GM15510 (cell line): ENCODE results near the gene PRELP.

Source experiments
- POLR2A ChIP-seq: IDR thresholded peaks from 3 replicates; pipeline ENCODE4 v1.6.1; 2011; ENCODE audit warnings: borderline replicate concordance; ENCODE audit not compliant: insufficient read length; ENCODE audit errors: extremely low read depth

Gene PRELP

DNA sequence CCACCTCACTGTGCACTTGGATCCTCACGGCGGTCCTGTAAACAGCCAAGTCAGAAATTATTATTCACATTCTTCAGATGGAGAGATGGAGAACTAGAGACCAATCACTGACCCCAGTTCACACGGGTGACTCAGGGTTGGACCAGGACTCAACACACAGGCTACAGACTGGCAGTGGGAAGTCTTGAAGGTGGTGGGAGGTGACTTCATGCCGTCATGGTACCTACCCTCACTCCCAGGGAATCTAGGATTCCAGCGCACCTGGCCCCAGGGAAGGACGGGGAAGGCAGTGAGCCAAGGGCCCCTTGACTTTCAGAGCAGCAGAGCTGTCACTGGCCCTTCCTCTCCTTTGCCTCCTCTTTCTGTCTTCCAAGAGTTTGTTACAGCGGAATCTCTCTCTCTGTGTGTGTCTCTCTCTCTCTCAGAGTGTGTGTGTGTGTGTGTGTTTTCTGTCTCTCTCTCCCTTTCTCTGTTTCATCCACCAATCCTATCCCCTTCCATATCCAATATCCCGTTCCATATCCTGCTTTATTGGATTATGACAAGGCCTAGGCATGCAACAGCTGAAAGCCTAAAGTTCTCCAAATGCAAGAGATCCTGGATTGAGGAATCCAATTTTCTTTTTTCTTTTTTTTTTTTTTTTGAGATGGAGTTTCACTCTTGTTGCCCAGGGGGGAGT is 30.1 kb downstream of the PRELP start:
- TF ChIP-seq POLR2A: no peak

DNA sequence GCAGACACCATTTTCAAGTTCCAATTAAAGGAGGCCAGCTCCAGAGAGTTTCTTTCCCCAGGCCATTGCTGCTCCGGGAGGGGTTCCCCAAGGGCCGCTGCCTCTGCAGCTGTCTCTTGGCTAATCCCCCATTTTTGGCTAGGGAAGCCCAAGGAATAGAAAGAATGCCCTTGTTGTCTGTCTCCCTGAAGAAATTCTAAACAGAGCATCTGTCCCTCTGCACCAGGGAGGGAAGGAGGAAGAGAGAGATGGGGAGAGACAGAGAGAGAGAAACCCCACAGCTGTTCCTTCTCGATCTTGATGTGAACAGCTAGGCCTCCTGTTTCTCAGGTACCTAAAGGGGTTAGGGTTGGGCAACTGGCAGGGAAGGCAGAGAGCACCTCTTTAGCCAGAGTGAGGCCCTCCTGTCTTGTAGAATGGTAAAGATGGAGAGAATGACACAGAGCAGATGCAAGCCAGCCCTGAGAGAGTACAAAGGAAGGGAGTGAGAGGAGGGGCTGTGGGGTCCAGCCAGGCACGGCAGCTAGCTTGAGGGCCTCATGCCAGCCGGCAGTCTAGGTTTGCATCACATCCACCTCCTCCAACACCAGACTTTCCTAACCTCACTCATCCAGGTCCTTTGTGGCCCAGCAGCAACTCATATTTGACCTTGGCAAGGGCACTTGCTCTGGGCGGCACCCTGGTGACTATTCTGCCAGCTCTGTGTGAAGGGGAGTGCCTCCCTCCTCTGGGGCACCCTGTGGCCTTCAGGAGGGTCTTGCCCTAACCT is 31.4 kb downstream of the PRELP start:
- TF ChIP-seq POLR2A: no peak

DNA sequence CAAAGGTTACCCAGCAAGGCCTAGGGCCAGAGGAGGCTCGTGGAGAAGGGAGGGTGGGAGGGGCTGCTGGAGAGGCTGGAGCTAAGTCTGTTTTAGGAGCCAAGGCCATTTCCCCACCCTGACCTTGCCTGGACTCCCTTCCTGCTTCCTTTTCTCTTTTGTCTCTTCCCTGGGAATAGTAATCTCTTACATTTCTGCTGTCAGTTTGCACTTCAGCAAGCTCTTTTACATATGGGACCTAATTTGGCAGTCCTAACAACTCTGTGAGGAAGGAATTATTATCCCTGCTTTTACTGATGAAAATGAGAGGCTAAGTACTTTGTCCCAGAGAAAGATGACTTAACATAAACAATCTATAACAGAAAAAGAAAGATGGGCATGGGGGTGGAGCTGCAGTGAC is 32.2 kb downstream of the PRELP start:
- no peak for TF ChIP-seq POLR2A

DNA sequence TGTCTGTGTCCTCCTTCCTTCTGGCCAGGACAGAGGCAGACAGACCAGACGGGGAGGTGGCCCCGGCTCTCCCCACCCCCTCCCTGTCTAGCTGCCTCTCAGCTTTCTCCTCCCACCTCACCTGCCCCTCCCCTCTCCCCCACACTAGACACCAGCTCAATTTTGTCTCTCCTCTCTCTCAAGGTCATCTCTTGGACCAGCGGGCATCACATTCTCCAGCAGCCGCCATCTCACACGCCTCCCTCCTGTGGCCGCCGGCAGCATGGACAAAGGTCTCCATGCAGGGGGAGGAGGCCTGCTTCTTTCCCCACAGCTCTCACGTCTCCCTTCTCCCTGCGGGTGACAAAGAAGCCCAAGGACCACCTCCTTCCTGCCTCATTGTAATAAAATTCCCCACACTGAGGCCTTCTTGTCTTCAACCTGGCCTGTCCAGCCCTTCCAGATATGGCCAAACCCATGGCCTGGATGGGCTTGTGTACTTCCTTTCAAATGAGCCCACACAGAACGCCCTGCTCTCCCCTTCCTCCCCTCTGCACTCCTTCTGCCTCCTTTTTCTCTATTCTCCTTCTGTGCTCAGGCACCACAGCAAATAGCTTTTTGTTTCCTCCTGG is 33.0 kb downstream of the PRELP start:
- no peak for TF ChIP-seq POLR2A

DNA sequence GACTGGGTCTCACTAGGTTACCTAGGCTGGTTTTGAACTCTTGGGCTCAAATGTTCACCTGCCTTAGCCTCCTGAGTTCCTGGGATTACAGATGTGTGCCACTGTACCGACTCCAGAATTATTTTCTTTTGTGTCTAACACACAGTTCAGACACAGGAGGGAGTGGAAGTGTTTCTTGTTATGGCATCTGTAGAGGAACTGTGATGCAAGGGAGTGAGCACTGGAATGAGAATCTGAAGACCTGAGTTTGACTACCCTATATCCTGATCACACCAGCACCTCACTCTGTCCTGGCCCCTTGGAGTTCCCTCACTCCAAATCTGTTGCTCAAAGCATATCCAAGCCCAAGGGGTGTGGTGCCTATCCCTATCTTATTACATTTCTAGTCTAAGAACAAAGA is 33.5 kb downstream of the PRELP start:
- TF ChIP-seq POLR2A: no peak

DNA sequence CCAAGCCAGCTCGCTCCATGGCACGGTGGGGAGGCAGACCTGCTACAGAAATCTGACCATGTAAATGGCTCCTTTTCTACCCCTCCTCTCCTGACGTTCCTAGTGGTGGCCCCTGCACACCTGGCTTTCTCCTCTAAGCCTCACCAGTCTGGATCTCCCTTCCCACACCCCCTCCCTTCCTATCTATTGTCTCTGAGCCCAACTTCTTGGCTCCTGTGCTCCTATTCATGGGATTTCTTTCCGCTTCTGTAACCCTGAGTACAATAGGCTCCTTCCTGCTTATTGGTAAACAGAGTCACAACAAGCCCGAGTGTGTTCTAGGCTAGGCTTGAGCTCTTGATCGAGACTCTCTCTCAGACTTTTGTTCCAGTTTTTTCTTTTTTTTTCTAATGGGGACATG is 35.9 kb downstream of the PRELP start:
- TF ChIP-seq POLR2A: no peak

DNA sequence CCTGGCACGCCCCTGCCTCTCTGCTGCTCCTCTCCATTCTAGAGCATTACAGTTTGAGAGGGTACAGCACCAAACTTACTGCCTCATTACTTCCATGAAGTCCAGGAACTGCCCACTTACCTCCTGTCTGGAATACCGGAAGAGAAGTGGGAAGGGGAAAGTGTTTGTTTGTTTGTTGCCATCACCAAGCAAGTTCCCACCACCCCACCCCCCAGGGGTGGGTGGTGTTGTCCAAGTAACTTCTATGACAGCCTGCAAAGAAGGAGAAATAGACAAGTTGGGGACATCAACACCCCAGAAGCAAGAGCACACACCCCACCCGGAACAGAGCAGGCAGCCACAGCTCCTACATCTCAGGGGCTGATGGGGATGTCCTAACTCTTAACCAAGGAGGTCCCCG is 36.3 kb downstream of the PRELP start:
- no peak for TF ChIP-seq POLR2A

DNA sequence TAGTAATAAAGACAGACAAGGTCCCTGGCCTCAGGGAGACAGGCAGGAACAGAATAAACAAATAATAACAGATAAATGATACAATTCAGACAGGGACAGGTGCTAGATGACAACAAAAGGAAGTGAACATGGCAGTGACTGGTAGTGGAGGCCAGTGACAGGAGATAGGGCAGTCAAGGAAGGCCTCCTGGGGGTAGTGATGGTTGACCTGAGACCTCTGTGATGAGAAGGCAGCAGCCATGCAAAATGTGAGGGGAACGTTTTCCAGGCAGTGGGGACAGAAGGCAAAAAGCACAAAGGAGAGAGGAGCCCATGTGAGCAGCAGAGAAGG is 36.9 kb downstream of the PRELP start:
- TF ChIP-seq POLR2A: no peak

DNA sequence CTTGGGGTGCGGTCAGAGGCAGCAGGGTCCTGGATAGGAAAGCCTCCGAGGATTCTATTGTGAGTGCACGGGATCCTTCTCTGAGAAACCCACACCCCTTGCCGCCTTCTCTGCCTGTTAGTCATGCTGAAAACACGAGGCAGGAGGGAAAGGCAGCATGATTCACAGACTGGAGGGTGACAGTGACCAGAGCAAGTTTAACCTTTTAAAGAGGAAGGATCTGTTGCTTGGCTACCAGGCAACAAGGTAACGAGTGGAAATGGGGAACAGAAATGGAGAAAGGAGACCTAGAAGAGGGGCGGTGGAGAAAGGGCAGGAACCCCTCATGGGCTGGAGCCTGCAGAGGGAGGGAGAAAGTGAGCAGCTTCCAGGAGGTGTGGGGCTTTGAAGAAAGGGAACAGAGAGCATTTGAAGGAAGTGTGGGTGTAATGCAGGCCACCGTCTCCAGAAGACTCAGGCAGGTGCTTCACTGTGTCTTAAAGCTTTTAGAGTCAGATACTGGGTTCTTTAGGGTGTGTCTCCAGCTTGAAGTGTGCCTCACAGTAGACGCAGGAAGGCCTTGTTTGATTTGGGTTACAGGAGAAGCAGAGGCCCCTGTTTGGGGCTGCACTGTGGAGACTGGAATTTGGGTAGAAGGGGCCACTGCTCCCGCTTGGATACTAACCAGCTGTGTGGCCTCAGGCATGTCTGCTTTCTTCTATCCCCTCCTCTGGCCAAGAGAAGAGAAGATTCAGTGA is 37.4 kb downstream of the PRELP start:
- TF ChIP-seq POLR2A: no peak

DNA sequence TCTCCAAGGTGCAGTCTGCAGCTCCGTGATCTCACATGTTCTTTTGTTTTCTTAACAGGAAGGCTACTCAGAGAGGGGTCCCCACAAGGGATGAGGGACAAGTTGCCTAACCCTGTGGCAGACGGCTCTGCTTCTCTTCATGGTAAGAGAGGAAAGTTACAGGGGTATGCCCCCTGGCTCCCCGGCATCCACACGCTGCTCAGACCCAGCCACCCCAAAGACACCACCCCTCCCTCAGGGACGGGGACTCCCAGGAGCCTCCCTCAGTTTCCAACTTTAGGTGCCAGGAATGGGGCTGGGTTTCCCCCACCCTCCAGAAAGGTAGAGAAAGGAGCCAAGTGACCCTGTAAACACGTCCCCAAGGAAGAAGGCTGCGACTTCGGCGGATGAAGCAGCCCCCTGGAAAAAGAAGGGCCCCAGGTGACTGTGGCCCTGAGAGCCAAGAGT is 38.0 kb downstream of the PRELP start:
- no peak for TF ChIP-seq POLR2A

DNA sequence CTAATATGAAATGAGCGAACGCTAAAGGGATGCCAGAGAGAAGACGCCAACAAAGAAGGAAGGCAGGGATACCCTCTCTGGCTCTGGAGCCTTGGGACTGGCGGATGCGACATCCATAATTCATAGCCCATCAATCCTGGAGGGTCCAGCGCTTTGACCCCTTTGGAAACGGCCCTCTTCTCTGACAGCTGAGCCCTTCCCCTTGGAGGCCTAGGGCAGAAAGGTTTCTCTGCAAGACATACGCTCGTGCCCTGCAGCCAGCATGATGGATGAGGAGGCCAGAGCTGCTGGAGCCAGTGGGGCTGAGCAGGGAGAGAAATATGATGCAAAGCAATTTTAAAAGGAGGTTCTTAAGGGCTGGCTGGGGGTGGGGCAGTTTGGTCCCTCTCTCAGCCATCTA is 40.6 kb downstream of the PRELP start:
- no peak for TF ChIP-seq POLR2A

DNA sequence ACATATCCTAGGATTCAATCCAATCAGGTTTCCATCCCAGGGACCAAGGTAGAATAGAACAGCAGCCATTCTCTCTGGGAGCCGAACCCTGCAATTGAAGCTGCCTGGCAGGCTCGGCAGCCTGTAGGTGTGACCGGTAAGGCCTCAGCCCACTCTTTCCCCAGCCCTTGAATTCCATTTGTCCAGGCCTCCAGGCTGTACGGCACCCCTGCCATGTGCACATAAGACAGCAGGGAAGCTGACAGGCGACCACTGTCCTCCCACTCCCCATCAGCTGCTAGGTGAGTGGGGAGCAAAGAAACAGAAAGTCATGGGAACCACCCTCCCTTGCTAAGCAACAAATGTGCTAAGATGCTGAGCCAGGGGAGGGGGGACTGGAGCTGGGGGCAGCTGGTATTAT is 41.3 kb downstream of the PRELP start:
- no peak for TF ChIP-seq POLR2A

DNA sequence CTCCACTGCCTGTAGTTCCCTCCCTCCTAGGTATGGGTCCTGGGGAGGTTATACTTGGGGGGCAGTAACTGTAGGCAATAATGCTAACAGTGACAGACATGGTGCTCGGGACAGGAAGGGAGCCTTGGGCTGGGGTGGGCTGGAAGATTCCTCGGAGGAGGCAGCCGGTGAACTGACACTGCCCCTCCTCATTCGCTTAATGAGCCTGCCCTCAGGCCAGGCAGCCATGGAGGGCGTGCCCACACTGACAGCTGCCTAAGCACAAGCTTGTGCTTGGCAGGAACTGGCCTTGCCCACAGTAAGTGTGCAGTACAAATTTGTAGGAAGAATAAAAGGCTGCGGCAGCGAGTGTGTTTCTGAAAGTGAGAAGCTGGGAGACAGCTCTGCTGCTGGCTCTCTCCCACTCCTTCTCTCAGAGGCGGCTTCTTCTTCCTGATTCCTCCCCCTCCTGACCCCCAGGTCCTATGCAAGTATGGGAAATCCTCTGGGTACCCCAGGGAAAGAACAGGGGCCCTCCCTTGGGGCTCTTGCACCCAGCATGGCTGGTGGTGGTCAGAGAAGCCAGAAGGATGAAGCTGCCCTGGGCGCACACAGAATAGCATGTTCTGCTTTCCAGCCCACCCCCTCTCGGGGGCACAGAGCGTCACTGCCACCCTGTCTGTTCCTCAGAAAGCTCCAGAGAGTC is 42.0 kb downstream of the PRELP start:
- no peak for TF ChIP-seq POLR2A

DNA sequence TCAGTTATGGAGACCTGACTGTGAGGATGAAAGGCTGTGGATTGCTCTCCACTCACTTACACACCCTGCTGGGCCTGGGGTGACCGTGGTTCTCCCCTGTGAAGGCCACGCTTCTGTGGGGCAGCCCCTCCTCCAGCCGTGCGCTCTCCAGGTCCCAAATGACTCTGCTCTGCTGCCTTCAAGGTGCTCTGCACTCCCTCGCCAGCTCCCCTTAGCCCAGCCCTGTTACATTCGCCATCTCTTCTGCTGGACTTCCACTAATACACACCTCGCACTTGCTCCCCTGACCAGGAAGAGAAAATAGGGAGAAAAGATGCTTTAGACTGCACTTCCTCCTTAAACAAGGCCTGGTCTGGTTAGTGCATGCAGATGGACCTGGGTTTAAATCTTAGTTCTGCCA is 42.9 kb downstream of the PRELP start:
- no peak for TF ChIP-seq POLR2A
